Liver (tissue), 9 donors: ENCODE data around the gene FBN1. TPM values are rescaled to one million over a fixed set of nuclear protein-coding genes. Genes with fewer than 3 reads are reported as not detected.

ENCODE experiments used
- DNase-seq: peaks from one replicate; pipeline ENCODE4 v3.0.0-alpha.2; 2017; ENCODE audit warnings: low spot score
- H3K27ac ChIP-seq, 2 donors: one replicate each; pipeline ENCODE4 v1.7.0; 2013; ENCODE audit warnings: inconsistent platforms in 2 of 2, low read length in 2 of 2, control low read depth in 1 of 2, low read depth in 1 of 2, mild to moderate bottlenecking in 1 of 2
- H3K27me3 ChIP-seq, 4 donors: one replicate each; pipeline versions ENCODE4 v1.6.1 to v1.7.0; 2013; ENCODE audit warnings: low read length in 3 of 4, inconsistent platforms in 1 of 4, mild to moderate bottlenecking in 1 of 4, moderate library complexity in 1 of 4; ENCODE audit not compliant: control insufficient read depth in 4 of 4, insufficient read depth in 4 of 4
- H3K36me3 ChIP-seq, 4 donors: one replicate each; pipeline versions ENCODE4 v1.6.1 to v1.7.0; 2013; ENCODE audit warnings: low read length in 3 of 4, mild to moderate bottlenecking in 3 of 4, low read depth in 1 of 4, moderate library complexity in 1 of 4; ENCODE audit not compliant: control insufficient read depth in 4 of 4, insufficient read depth in 3 of 4
- H3K4me1 ChIP-seq, 4 donors: one replicate each; pipeline versions ENCODE4 v1.6.1 to v1.7.0; 2013; ENCODE audit warnings: low read length in 3 of 4, mild to moderate bottlenecking in 3 of 4, moderate library complexity in 1 of 4; ENCODE audit not compliant: control insufficient read depth in 4 of 4, insufficient read depth in 4 of 4
- H3K4me3 ChIP-seq, 3 donors: one replicate each; pipeline versions ENCODE4 v1.6.1 to v1.7.0; 2013; ENCODE audit warnings: low read length in 3 of 3, control low read depth in 1 of 3, low read depth in 1 of 3, mild to moderate bottlenecking in 1 of 3
- H3K9ac ChIP-seq, 2 donors: one replicate each; pipeline ENCODE4 v1.7.0; 2013; ENCODE audit warnings: low read length in 2 of 2, mild to moderate bottlenecking in 2 of 2, moderate library complexity in 2 of 2, control low read depth in 1 of 2, low read depth in 1 of 2
- H3K9me3 ChIP-seq, 4 donors: one replicate each; pipeline versions ENCODE4 v1.6.1 to v1.7.0; 2013; ENCODE audit warnings: low read length in 3 of 4; ENCODE audit not compliant: control insufficient read depth in 4 of 4
- CTCF ChIP-seq: fragments of 150-350 bp; IDR thresholded peaks from 2 replicates; pipeline ENCODE4 v1.5.1; 2017; ENCODE audit warnings: improper control_type of control experiment, low read depth, low read length; ENCODE audit not compliant: missing input control
- EGR1 ChIP-seq, 2 donors: IDR thresholded peaks; 2 replicates each; pipeline ENCODE4 v1.6.1; 2016 to 2018; ENCODE audit warnings: antibody characterized with exemption in 2 of 2, low read depth in 2 of 2
- FOXA1 ChIP-seq: IDR thresholded peaks from 2 replicates; pipeline ENCODE4 v1.6.1; 2016; ENCODE audit warnings: antibody characterized with exemption
- FOXA2 ChIP-seq: IDR thresholded peaks from 2 replicates; pipeline ENCODE4 v1.6.1; 2016; ENCODE audit warnings: antibody characterized with exemption
- GABPA ChIP-seq, 2 donors: IDR thresholded peaks in 1 of 2; conservative IDR thresholded peaks in 1 of 2; 2 replicates each; pipeline ENCODE4 v1.6.1; 2016; ENCODE audit warnings: antibody characterized with exemption in 2 of 2, mild to moderate bottlenecking in 1 of 2, moderate library complexity in 1 of 2
- HNF4A ChIP-seq, 2 donors: conservative IDR thresholded peaks; 2 replicates each; pipeline ENCODE4 v1.6.1; 2016; ENCODE audit warnings: antibody characterized with exemption in 2 of 2, mild to moderate bottlenecking in 2 of 2
- HNF4G ChIP-seq: IDR thresholded peaks from 2 replicates; pipeline ENCODE4 v1.6.1; 2016; ENCODE audit warnings: antibody characterized with exemption
- JUND ChIP-seq, 2 donors: IDR thresholded peaks; 2 replicates each; pipeline ENCODE4 v1.6.1; 2016; ENCODE audit warnings: antibody characterized with exemption in 2 of 2
- NR2F2 ChIP-seq: IDR thresholded peaks from 2 replicates; pipeline ENCODE4 v1.6.1; 2016; ENCODE audit warnings: antibody characterized with exemption
- RAD21 ChIP-seq, 2 donors: IDR thresholded peaks; 2 replicates each; pipeline ENCODE4 v1.6.1; 2016; ENCODE audit warnings: antibody characterized with exemption in 2 of 2, mild to moderate bottlenecking in 2 of 2
- REST ChIP-seq: IDR thresholded peaks from 2 replicates; pipeline ENCODE4 v1.6.1; 2016; ENCODE audit warnings: antibody characterized with exemption, mild to moderate bottlenecking
- RXRA ChIP-seq, 2 donors: IDR thresholded peaks; 2 replicates each; pipeline ENCODE4 v1.6.1; 2017 to 2018; ENCODE audit warnings: antibody characterized with exemption in 2 of 2, mild to moderate bottlenecking in 1 of 2
- SP1 ChIP-seq: IDR thresholded peaks from 2 replicates; pipeline ENCODE4 v1.6.1; 2018; ENCODE audit warnings: antibody characterized with exemption, mild to moderate bottlenecking
- TAF1 ChIP-seq: conservative IDR thresholded peaks from 2 replicates; pipeline ENCODE4 v1.6.1; 2016; ENCODE audit warnings: antibody characterized with exemption, mild to moderate bottlenecking
- YY1 ChIP-seq: IDR thresholded peaks from 2 replicates; pipeline ENCODE4 v1.6.1; 2016; ENCODE audit warnings: antibody characterized with exemption, mild to moderate bottlenecking
- ZBTB33 ChIP-seq: IDR thresholded peaks from 2 replicates; pipeline ENCODE4 v1.6.1; 2016; ENCODE audit warnings: antibody characterized with exemption
- polyA plus RNA-seq, 2 donors: library from polyadenylated mRNA; stranded (reverse) in 1 of 2; unstranded in 1 of 2; fragments of 200-250 nt in 1 of 2; fragments of >200 nt in 1 of 2; fragmentation: Nextera tagmentation in 1 of 2; extraction: Ambion mirVana in 1 of 2; gene quantifications; one replicate each; pipeline versions ENCODE4 v1.2.1 to v1.2.3, GENCODE V29; 2013 to 2015
- total RNA-seq, 2 donors: library from RNA; depleted of rRNA; stranded (reverse); fragments of >200 nt; gene quantifications; one replicate each; pipeline ENCODE4 v1.2.3, GENCODE V29; 2014
- TF ChIP-seq, protein P1 (sequence below): IDR thresholded peaks from 2 replicates; pipeline ENCODE4 v1.6.1; 2016; ENCODE audit warnings: antibody characterized with exemption
- TF ChIP-seq, protein P2 (sequence below): IDR thresholded peaks from 2 replicates; pipeline ENCODE4 v1.6.1; 2016; ENCODE audit warnings: antibody characterized with exemption
- donor health status: healthy.
- donor health status: healthy.
- donor health status: healthy.
- donor health status: healthy.
- donor health status: healthy.

Gene FBN1
- total and polyA plus RNA-seq, 4 donors, result 1.3 to 20.1 (median 12.4) TPM

DNA sequence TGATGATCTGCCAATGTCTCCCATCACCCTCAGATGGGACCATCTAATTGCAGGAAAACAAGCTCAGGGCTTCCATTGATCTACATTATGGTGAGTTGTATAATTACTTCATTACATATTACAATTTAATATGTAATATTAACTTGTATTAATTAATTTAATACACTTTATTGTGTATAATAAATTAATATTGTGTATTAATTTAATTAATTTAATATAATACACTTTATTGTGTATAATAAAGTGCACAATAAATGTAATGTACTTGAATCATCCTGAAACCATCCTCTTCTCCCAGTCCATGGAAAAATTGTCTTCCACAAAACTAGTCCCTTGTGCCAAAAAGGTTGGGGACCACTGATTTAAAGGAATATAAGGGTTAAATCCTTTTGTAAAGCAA, 123.4 kb downstream of the FBN1 start:
- no peak for TF ChIP-seq HNF4A (conservative IDR thresholded peaks at IDR 0.05)
- TF ChIP-seq FOXA2, result no peak
- TF ChIP-seq TAF1, result no peak
- TF ChIP-seq, protein P1, sequence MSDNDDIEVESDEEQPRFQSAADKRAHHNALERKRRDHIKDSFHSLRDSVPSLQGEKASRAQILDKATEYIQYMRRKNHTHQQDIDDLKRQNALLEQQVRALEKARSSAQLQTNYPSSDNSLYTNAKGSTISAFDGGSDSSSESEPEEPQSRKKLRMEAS, result no peak
- no peak for TF ChIP-seq RXRA (IDR thresholded peaks at IDR 0.05)
- no peak for TF ChIP-seq RAD21 (IDR thresholded peaks at IDR 0.05)
- no peak for TF ChIP-seq HNF4G
- TF ChIP-seq SP1, result no peak
- no peak for TF ChIP-seq GABPA (IDR thresholded peaks at IDR 0.05 in 1 of 2, conservative IDR thresholded peaks at IDR 0.05 in 1 of 2)
- no peak for TF ChIP-seq EGR1 (IDR thresholded peaks at IDR 0.05; ENCODE audit: low read depth in 2 of 2)
- no peak for TF ChIP-seq YY1
- no peak for TF ChIP-seq FOXA1
- TF ChIP-seq CTCF, result no peak
- TF ChIP-seq, protein P2, sequence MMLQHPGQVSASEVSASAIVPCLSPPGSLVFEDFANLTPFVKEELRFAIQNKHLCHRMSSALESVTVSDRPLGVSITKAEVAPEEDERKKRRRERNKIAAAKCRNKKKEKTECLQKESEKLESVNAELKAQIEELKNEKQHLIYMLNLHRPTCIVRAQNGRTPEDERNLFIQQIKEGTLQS, result no peak
- no peak for TF ChIP-seq ZBTB33
- TF ChIP-seq JUND (IDR thresholded peaks at IDR 0.05), result no peak
- TF ChIP-seq NR2F2, result no peak
- TF ChIP-seq REST, result no peak
- no peaks in the 10 kb centered on the region for H3K4me1 ChIP-seq
- H3K4me3 ChIP-seq, result no peak overlapping the region
- no peaks in the 10 kb centered on the region for H3K27me3 ChIP-seq
- no peaks in the 10 kb centered on the region for H3K36me3 ChIP-seq
- no peak overlapping the region for H3K27ac ChIP-seq
- H3K9ac ChIP-seq, result no peak overlapping the region
- DNase-seq, result no peak
- H3K9me3 ChIP-seq, result no peaks in the 10 kb centered on the region
